SK-N-SH treated with all-trans-retinoic acid at 6 μM for 48 hours (cell line): Measurements from ENCODE around the gene KRT35.

Experiments
- ATAC-seq: fragments of 200-7000 bp; cut with Tn5 transposase; 3 replicates; pipeline ENCODE4 v1.9.1; 2020; ENCODE audit warnings: mild to moderate bottlenecking, moderate library complexity
- ARNTL ChIP-seq: fragments of 450-650 bp; formaldehyde crosslinking; IDR thresholded peaks from 2 replicates; pipeline ENCODE4 v1.5.0; 2020; ENCODE audit warnings: low read depth, mild to moderate bottlenecking, moderate library complexity, borderline replicate concordance
- BACH2 ChIP-seq: fragments of 250-450 bp; sonication (Bioruptor Pico); IDR thresholded peaks from 2 replicates; pipeline ENCODE4 v1.9.0; 2021; ENCODE audit warnings: mild to moderate bottlenecking, borderline replicate concordance
- CSDC2 ChIP-seq: fragments of 250-450 bp; sonication (Bioruptor Pico); IDR thresholded peaks from 2 replicates; pipeline ENCODE4 v1.5.0; 2020; ENCODE audit warnings: mild to moderate bottlenecking, moderate library complexity
- ESRRG ChIP-seq: fragments of 250-450 bp; sonication (Bioruptor Pico); IDR thresholded peaks from 2 replicates; pipeline ENCODE4 v1.6.1; 2021; ENCODE audit warnings: mild to moderate bottlenecking
- GLIS3 ChIP-seq: fragments of 250-450 bp; sonication (Bioruptor Pico); IDR thresholded peaks from 2 replicates; pipeline ENCODE4 v1.5.0; 2020; ENCODE audit warnings: mild to moderate bottlenecking, moderate library complexity
- PPARA ChIP-seq: fragments of 250-450 bp; sonication (Bioruptor Pico); IDR thresholded peaks from 2 replicates; pipeline ENCODE4 v1.5.0; 2020; ENCODE audit warnings: mild to moderate bottlenecking, borderline replicate concordance
- RARB ChIP-seq: fragments of 250-450 bp; sonication (Bioruptor Pico); IDR thresholded peaks from 2 replicates; pipeline ENCODE4 v1.8.0; 2021; ENCODE audit warnings: mild to moderate bottlenecking, moderate library complexity
- SNAI2 ChIP-seq: fragments of 250-450 bp; sonication (Bioruptor Pico); IDR thresholded peaks from 2 replicates; pipeline ENCODE4 v1.5.0; 2020; ENCODE audit warnings: mild to moderate bottlenecking, moderate library complexity
- TCF4 ChIP-seq: fragments of 250-450 bp; sonication (Bioruptor Pico); IDR thresholded peaks from 2 replicates; pipeline ENCODE4 v1.8.0; 2021; ENCODE audit warnings: mild to moderate bottlenecking, moderate library complexity, borderline replicate concordance
- ZC3H10 ChIP-seq: fragments of 250-450 bp; sonication (Bioruptor Pico); IDR thresholded peaks from 2 replicates; pipeline ENCODE4 v1.5.1; 2021; ENCODE audit warnings: mild to moderate bottlenecking, moderate library complexity
- ZFP3 ChIP-seq: fragments of 250-450 bp; sonication (Bioruptor Pico); IDR thresholded peaks from 2 replicates; pipeline ENCODE4 v1.5.0; 2020; ENCODE audit warnings: mild to moderate bottlenecking, moderate library complexity
- ZFP30 ChIP-seq: fragments of 450-650 bp; formaldehyde crosslinking; IDR thresholded peaks from 2 replicates; pipeline ENCODE4 v1.5.0; 2022; ENCODE audit warnings: mild to moderate bottlenecking, moderate library complexity
- ZNF565 ChIP-seq: fragments of 450-650 bp; formaldehyde crosslinking; conservative IDR thresholded peaks from 2 replicates; pipeline ENCODE4 v1.5.0; 2020; ENCODE audit warnings: low read depth, mild to moderate bottlenecking, moderate library complexity
- ZNF8 ChIP-seq: fragments of 450-650 bp; formaldehyde crosslinking; IDR thresholded peaks from 2 replicates; pipeline ENCODE4 v1.5.0; 2020; ENCODE audit warnings: mild to moderate bottlenecking, moderate library complexity
- TF ChIP-seq, protein P1 (sequence below): fragments of 250-450 bp; sonication (Bioruptor Pico); IDR thresholded peaks from 2 replicates; pipeline ENCODE4 v1.5.0; 2020; ENCODE audit warnings: mild to moderate bottlenecking, moderate library complexity
- TF ChIP-seq, protein P2 (sequence below): fragments of 250-450 bp; sonication (Bioruptor Pico); IDR thresholded peaks from 2 replicates; pipeline ENCODE4 v1.5.1; 2020; ENCODE audit warnings: low read depth, mild to moderate bottlenecking, moderate library complexity
- TF ChIP-seq, protein P3 (sequence below): fragments of 250-450 bp; sonication (Bioruptor Pico); IDR thresholded peaks from 2 replicates; pipeline ENCODE4 v1.5.1; 2021; ENCODE audit warnings: mild to moderate bottlenecking, moderate library complexity
- TF ChIP-seq, protein P4 (sequence below): fragments of 250-450 bp; sonication (Bioruptor Pico); IDR thresholded peaks from 2 replicates; pipeline ENCODE4 v1.8.0; 2021; ENCODE audit warnings: low read depth, mild to moderate bottlenecking, moderate library complexity, borderline replicate concordance
- TF ChIP-seq, protein P5 (sequence below): fragments of 250-450 bp; sonication (Bioruptor Pico); IDR thresholded peaks from 2 replicates; pipeline ENCODE4 v1.8.0; 2020; ENCODE audit warnings: mild to moderate bottlenecking, moderate library complexity, borderline replicate concordance

Gene KRT35

DNA sequence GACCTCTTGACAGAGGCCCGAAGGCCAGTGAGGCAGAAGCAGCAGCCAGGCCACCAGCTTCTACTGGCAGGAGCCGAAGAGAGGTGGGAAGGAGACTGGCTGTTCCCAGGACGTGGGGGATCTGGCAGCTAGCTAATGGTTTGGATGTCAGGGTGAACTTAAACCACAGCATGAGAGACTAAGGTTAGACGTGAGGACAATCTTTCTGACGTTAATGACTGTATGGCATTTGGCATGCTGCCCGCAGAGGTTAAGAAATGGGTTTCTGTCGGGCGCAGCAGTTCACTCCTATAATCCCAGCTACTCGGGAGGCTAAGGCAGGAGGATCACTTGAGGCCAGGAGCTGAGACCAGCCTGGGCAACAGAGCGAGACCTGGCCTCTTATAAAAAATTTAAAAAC lies 30.8 kb upstream of the KRT35 start:
- TF ChIP-seq ZC3H10, result no peak
- TF ChIP-seq, protein P1, sequence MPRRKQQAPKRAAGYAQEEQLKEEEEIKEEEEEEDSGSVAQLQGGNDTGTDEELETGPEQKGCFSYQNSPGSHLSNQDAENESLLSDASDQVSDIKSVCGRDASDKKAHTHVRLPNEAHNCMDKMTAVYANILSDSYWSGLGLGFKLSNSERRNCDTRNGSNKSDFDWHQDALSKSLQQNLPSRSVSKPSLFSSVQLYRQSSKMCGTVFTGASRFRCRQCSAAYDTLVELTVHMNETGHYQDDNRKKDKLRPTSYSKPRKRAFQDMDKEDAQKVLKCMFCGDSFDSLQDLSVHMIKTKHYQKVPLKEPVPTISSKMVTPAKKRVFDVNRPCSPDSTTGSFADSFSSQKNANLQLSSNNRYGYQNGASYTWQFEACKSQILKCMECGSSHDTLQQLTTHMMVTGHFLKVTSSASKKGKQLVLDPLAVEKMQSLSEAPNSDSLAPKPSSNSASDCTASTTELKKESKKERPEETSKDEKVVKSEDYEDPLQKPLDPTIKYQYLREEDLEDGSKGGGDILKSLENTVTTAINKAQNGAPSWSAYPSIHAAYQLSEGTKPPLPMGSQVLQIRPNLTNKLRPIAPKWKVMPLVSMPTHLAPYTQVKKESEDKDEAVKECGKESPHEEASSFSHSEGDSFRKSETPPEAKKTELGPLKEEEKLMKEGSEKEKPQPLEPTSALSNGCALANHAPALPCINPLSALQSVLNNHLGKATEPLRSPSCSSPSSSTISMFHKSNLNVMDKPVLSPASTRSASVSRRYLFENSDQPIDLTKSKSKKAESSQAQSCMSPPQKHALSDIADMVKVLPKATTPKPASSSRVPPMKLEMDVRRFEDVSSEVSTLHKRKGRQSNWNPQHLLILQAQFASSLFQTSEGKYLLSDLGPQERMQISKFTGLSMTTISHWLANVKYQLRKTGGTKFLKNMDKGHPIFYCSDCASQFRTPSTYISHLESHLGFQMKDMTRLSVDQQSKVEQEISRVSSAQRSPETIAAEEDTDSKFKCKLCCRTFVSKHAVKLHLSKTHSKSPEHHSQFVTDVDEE (CRISPR knock-in tag), result no peak
- TF ChIP-seq, all 23 proteins: peak for 0
- ATAC-seq, result no peak

DNA sequence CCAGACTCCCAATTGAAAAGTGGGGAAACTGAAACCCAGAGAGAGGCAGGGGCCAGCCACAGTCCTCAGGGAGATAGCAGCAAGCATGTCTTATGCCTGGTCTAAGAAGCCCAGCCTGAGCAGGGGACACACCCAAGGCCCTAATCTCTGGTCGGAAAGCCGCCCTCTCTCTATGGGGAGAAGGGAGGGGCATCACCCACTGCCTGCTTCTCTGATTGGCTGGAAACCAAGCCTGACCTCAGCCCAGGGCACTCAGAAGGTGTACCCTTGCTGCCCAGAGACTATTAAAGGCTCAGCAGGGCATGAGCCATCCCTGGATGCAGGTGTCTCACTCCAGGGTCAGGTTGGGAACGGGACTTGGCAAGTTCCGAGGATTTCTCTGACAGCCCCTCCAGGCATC lies 30.2 kb upstream of the KRT35 start:
- ATAC-seq, result no peak
- no peak for TF ChIP-seq RARB (CRISPR knock-in tag)
- TF ChIP-seq, protein P2, sequence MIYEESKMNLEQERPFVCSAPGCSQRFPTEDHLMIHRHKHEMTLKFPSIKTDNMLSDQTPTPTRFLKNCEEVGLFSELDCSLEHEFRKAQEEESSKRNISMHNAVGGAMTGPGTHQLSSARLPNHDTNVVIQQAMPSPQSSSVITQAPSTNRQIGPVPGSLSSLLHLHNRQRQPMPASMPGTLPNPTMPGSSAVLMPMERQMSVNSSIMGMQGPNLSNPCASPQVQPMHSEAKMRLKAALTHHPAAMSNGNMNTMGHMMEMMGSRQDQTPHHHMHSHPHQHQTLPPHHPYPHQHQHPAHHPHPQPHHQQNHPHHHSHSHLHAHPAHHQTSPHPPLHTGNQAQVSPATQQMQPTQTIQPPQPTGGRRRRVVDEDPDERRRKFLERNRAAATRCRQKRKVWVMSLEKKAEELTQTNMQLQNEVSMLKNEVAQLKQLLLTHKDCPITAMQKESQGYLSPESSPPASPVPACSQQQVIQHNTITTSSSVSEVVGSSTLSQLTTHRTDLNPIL, result no peak
- no peak for TF ChIP-seq ESRRG (CRISPR knock-in tag)
- no peak for TF ChIP-seq ZFP30 (CRISPR knock-in tag)
- no peak for TF ChIP-seq TCF4 (CRISPR knock-in tag)
- no peak for TF ChIP-seq CSDC2 (CRISPR knock-in tag)
- TF ChIP-seq SNAI2, result no peak
- no peak for TF ChIP-seq ZFP3 (CRISPR knock-in tag)
- TF ChIP-seq BACH2 (CRISPR knock-in tag), result no peak
- no peak for TF ChIP-seq GLIS3 (CRISPR knock-in tag)
- TF ChIP-seq, protein P3, sequence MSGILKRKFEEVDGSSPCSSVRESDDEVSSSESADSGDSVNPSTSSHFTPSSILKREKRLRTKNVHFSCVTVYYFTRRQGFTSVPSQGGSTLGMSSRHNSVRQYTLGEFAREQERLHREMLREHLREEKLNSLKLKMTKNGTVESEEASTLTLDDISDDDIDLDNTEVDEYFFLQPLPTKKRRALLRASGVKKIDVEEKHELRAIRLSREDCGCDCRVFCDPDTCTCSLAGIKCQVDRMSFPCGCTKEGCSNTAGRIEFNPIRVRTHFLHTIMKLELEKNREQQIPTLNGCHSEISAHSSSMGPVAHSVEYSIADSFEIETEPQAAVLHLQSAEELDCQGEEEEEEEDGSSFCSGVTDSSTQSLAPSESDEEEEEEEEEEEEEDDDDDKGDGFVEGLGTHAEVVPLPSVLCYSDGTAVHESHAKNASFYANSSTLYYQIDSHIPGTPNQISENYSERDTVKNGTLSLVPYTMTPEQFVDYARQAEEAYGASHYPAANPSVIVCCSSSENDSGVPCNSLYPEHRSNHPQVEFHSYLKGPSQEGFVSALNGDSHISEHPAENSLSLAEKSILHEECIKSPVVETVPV, result no peak
- TF ChIP-seq PPARA, result no peak
- TF ChIP-seq, protein P4, sequence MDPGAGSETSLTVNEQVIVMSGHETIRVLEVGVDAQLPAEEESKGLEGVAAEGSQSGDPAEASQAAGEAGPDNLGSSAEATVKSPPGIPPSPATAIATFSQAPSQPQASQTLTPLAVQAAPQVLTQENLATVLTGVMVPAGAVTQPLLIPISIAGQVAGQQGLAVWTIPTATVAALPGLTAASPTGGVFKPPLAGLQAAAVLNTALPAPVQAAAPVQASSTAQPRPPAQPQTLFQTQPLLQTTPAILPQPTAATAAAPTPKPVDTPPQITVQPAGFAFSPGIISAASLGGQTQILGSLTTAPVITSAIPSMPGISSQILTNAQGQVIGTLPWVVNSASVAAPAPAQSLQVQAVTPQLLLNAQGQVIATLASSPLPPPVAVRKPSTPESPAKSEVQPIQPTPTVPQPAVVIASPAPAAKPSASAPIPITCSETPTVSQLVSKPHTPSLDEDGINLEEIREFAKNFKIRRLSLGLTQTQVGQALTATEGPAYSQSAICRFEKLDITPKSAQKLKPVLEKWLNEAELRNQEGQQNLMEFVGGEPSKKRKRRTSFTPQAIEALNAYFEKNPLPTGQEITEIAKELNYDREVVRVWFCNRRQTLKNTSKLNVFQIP, result no peak
- no peak for TF ChIP-seq ZNF565 (CRISPR knock-in tag)
- TF ChIP-seq ZNF8, result no peak
- TF ChIP-seq, protein P1 (CRISPR knock-in tag), result no peak
- TF ChIP-seq ARNTL (CRISPR knock-in tag), result no peak
- TF ChIP-seq ZC3H10, result no peak
- TF ChIP-seq, protein P5, sequence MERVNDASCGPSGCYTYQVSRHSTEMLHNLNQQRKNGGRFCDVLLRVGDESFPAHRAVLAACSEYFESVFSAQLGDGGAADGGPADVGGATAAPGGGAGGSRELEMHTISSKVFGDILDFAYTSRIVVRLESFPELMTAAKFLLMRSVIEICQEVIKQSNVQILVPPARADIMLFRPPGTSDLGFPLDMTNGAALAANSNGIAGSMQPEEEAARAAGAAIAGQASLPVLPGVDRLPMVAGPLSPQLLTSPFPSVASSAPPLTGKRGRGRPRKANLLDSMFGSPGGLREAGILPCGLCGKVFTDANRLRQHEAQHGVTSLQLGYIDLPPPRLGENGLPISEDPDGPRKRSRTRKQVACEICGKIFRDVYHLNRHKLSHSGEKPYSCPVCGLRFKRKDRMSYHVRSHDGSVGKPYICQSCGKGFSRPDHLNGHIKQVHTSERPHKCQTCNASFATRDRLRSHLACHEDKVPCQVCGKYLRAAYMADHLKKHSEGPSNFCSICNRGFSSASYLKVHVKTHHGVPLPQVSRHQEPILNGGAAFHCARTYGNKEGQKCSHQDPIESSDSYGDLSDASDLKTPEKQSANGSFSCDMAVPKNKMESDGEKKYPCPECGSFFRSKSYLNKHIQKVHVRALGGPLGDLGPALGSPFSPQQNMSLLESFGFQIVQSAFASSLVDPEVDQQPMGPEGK (CRISPR knock-in tag), result no peak
